GM20431 (cell line): Measurements from ENCODE around the gene COX7A2L.
"Not testable (repeated sequence)": the region's sequence is repeated elsewhere in the genome, so short reads cannot be mapped to it uniquely, and the experiment has no call there.

Experiments
- in situ Hi-C: fragments of 300-500 bp; cut with MseI, MboI; formaldehyde crosslinking; loops from one replicate; pipeline ENCODE4 v1.15.0; 2020; ENCODE audit warnings: low sequenced_read_pairs; ENCODE audit not compliant: unreplicated experiment

The COX7A2L gene

GRCh38 chr2:42360890-42361727, at the start of gene COX7A2L:
Gene COX7A2L, minus strand, starts transcription at chr2:42361217. Its CDS starts 56 bp downstream, at chr2:42361161.
- in situ Hi-C loops: no loop called here

- in situ Hi-C loops: no loop called here
Observed at GRCh38 chr2:42408009-42408408, 47.0 kb upstream of the COX7A2L start.

- in situ Hi-C loops: no loop called here
Observed at GRCh38 chr2:42407476-42407875, 46.5 kb upstream of the COX7A2L start.

GRCh38 chr2:42404676-42405075, 43.7 kb upstream of the COX7A2L start:
- in situ Hi-C loops: no loop called here

- in situ Hi-C loops: no loop called here
Observed at GRCh38 chr2:42401773-42402172, 40.8 kb upstream of the COX7A2L start.

GRCh38 chr2:42398052-42398451, 37.0 kb upstream of the COX7A2L start:
- in situ Hi-C loops: not testable (repeated sequence)

GRCh38 chr2:42393320-42393719, 32.3 kb upstream of the COX7A2L start:
- in situ Hi-C loops: not testable (repeated sequence)

GRCh38 chr2:42392191-42392590, 31.2 kb upstream of the COX7A2L start:
- in situ Hi-C loops: no loop called here

GRCh38 chr2:42390401-42390969, 29.5 kb upstream of the COX7A2L start:
- in situ Hi-C loops: no loop called here

GRCh38 chr2:42386682-42387081, 25.7 kb upstream of the COX7A2L start:
- in situ Hi-C loops: no loop called here

- in situ Hi-C loops: no loop called here
Observed at GRCh38 chr2:42385225-42385624, 24.2 kb upstream of the COX7A2L start.

GRCh38 chr2:42383855-42384530, 23.0 kb upstream of the COX7A2L start:
- in situ Hi-C loops: no loop called here

GRCh38 chr2:42382144-42382543, 21.1 kb upstream of the COX7A2L start:
- in situ Hi-C loops: no loop called here

- in situ Hi-C loops: not testable (repeated sequence)
Observed at GRCh38 chr2:42380026-42380425, 19.0 kb upstream of the COX7A2L start.

GRCh38 chr2:42378415-42378814, 17.4 kb upstream of the COX7A2L start:
- in situ Hi-C loops: no loop called here

GRCh38 chr2:42376758-42377157, 15.7 kb upstream of the COX7A2L start:
- in situ Hi-C loops: no loop called here

GRCh38 chr2:42372474-42373200, 11.6 kb upstream of the COX7A2L start:
- in situ Hi-C loops: no loop called here

- in situ Hi-C loops: no loop called here
Observed at GRCh38 chr2:42371611-42372473, 10.8 kb upstream of the COX7A2L start.

- in situ Hi-C loops: no loop called here
Observed at GRCh38 chr2:42369532-42370229, 8.7 kb upstream of the COX7A2L start.
